ENCODE data around the gene CSRNP3. TPM values are rescaled to one million over a fixed set of nuclear protein-coding genes. Genes with fewer than 3 reads are reported as not detected.

The CSRNP3 gene
- total and polyA plus RNA-seq, 8 donors: under 0.01 to 9.9 (median 0.58) TPM; not detected in 1

GRCh38 chr2:165716091-165716490 lies 246.6 kb downstream of the CSRNP3 start:
- WGBS, 5 donors: 65 to 83% (median 73%) methylated on average over 1 of the region's 1 CpG
- intact Hi-C loops (cut with DNase I; ENCODE audit: low total_unique reads): no loop called here

GRCh38 chr2:165718610-165719210 lies 249.2 kb downstream of the CSRNP3 start:
- Histone ChIP-seq H3K36me3 (no peaks in the 10 kb centered on the region), H3K4me3 (no peak overlapping the region), H3K27ac (no peak overlapping the region), H3K4me1 (no peaks in the 10 kb centered on the region), H3K9me3 (no peaks in the 10 kb centered on the region), H3K27me3 (no peaks in the 10 kb centered on the region)
- TF ChIP-seq CTCF (IDR thresholded peaks at IDR 0.05) (no peak), POLR2AphosphoS5 (IDR thresholded peaks at IDR 0.05) (no peak), EP300 (IDR thresholded peaks at IDR 0.05) (no peak)
- DNase-seq: no peak
- intact Hi-C loops (cut with DNase I; ENCODE audit: low total_unique reads): no loop called here
- 10 to 45% (median 30%) methylated on average over 1 of the region's 1 CpG for WGBS, 5 donors

More at GRCh38 chr2:165716091-165716490, 246.6 kb downstream of the CSRNP3 start:
- H3K36me3 ChIP-seq: no peaks in the 10 kb centered on the region
- H3K27me3 ChIP-seq: no peaks in the 10 kb centered on the region
- DNase-seq: no peak
- peaks cover 0 to 10% (median 4%) of the 10 kb centered on the region in 4 donors for H3K9me3 ChIP-seq
- no peak for TF ChIP-seq POLR2AphosphoS5 (IDR thresholded peaks at IDR 0.05)
- TF ChIP-seq EP300 (IDR thresholded peaks at IDR 0.05): no peak
- no peak for TF ChIP-seq CTCF (IDR thresholded peaks at IDR 0.05)
- no peak for TF ChIP-seq POLR2A (IDR thresholded peaks at IDR 0.05)
- no peak overlapping the region for H3K27ac ChIP-seq
- no peak overlapping the region for H3K4me3 ChIP-seq
- no peaks in the 10 kb centered on the region for H3K4me1 ChIP-seq

GRCh38 chr2:165720511-165720910 lies 251.0 kb downstream of the CSRNP3 start:
- Histone ChIP-seq H3K27me3 (no peaks in the 10 kb centered on the region), H3K27ac (no peak overlapping the region), H3K4me3 (no peak overlapping the region), H3K4me1 (no peaks in the 10 kb centered on the region), H3K9me3 (no peaks in the 10 kb centered on the region), H3K36me3 (no peaks in the 10 kb centered on the region)
- intact Hi-C loops (cut with DNase I; ENCODE audit: low total_unique reads): no loop called here
- TF ChIP-seq CTCF (IDR thresholded peaks at IDR 0.05) (no peak), POLR2AphosphoS5 (IDR thresholded peaks at IDR 0.05) (no peak), EP300 (IDR thresholded peaks at IDR 0.05) (no peak), POLR2A (IDR thresholded peaks at IDR 0.05) (no peak)
- no peak for DNase-seq

GRCh38 chr2:165725421-165725820 lies 255.9 kb downstream of the CSRNP3 start:
- no peak for DNase-seq
- Histone ChIP-seq H3K27ac (no peak overlapping the region), H3K36me3 (no peaks in the 10 kb centered on the region), H3K4me1 (no peaks in the 10 kb centered on the region), H3K4me3 (no peak overlapping the region), H3K27me3 (no peaks in the 10 kb centered on the region), H3K9me3 (no peaks in the 10 kb centered on the region)
- no peak for TF ChIP-seq POLR2A (IDR thresholded peaks at IDR 0.05)
- no peak for TF ChIP-seq EP300 (IDR thresholded peaks at IDR 0.05)
- TF ChIP-seq POLR2AphosphoS5 (IDR thresholded peaks at IDR 0.05): no peak
- no peak for TF ChIP-seq CTCF (IDR thresholded peaks at IDR 0.05)
- intact Hi-C loops (cut with DNase I; ENCODE audit: low total_unique reads): no loop called here

Other genes with a start within 250 kb of the CSRNP3 start
- gene SCN2A, start 230.3 kb upstream of the CSRNP3 start, total RNA-seq: 1 to 10 TPM in 3 of 5 donors, under 1 TPM in 1, not detected in 1; 0.72 to 4.1 (median 2.0) TPM
- gene SCN2A, start 230.3 kb upstream of the CSRNP3 start, polyA plus RNA-seq: under 1 TPM in 2 of 3 donors, not detected in 1; 0.06 to 0.23 TPM

All from stomach (tissue), 9 donors.